H9 (cell line): ENCODE measurements around the gene ARHGAP10. TPM values are rescaled to one million over a fixed set of nuclear protein-coding genes. Genes with fewer than 3 reads are reported as not detected.

Experiments
- DNase-seq: peaks from one replicate; pipeline ENCODE4 v3.0.0-alpha.2; 2017
- H2AFZ ChIP-seq: one replicate; pipeline ENCODE4 v1.6.1; 2013; ENCODE audit warnings: mild to moderate bottlenecking, low read length, control low read depth, moderate library complexity
- H2AK5ac ChIP-seq: 2 replicates; pipeline ENCODE4 v1.6.1; 2013; ENCODE audit warnings: low read length, control low read depth, mixed read lengths; ENCODE audit not compliant: insufficient read length
- H2BK120ac ChIP-seq: one replicate; pipeline ENCODE4 v1.6.1; 2013; ENCODE audit warnings: low read depth, mild to moderate bottlenecking, low read length, control low read depth, inconsistent platforms; ENCODE audit not compliant: poor library complexity, severe bottlenecking
- H2BK12ac ChIP-seq: 2 replicates; pipeline ENCODE4 v1.6.1; 2013; ENCODE audit warnings: low read length, control low read depth, mixed read lengths, low read depth; ENCODE audit not compliant: insufficient read length
- H2BK15ac ChIP-seq: 2 replicates; pipeline ENCODE4 v1.6.1; 2013; ENCODE audit warnings: low read depth, low read length, control low read depth
- H2BK20ac ChIP-seq: one replicate; pipeline ENCODE4 v1.6.1; 2013; ENCODE audit warnings: low read depth, mild to moderate bottlenecking, low read length, control low read depth, inconsistent platforms; ENCODE audit not compliant: poor library complexity, severe bottlenecking
- H2BK5ac ChIP-seq: 2 replicates; pipeline ENCODE4 v1.6.1; 2013; ENCODE audit warnings: low read length, control low read depth, mixed read lengths; ENCODE audit not compliant: insufficient read length
- H3K14ac ChIP-seq: 2 replicates; pipeline ENCODE4 v1.6.1; 2013; ENCODE audit warnings: low read length, control low read depth; ENCODE audit not compliant: insufficient read depth
- H3K18ac ChIP-seq: 2 replicates; pipeline ENCODE4 v1.6.1; 2013; ENCODE audit warnings: low read depth, mild to moderate bottlenecking, mixed read lengths, low read length, control low read depth; ENCODE audit not compliant: insufficient read length
- H3K23ac ChIP-seq: 2 replicates; pipeline ENCODE4 v1.6.1; 2013; ENCODE audit warnings: low read length, control low read depth, mixed read lengths, low read depth; ENCODE audit not compliant: insufficient read length
- H3K23me2 ChIP-seq: 2 replicates; pipeline ENCODE4 v1.6.1; 2013; ENCODE audit warnings: low read depth, mild to moderate bottlenecking, mixed read lengths, low read length, control low read depth; ENCODE audit not compliant: insufficient read length, poor library complexity, severe bottlenecking
- H3K27ac ChIP-seq: 2 replicates; pipeline ENCODE4 v1.5.1; 2013; ENCODE audit warnings: low read length, control low read depth, mixed read lengths, low read depth; ENCODE audit not compliant: insufficient read length
- H3K27me3 ChIP-seq: 2 replicates; pipeline ENCODE4 v1.6.1; 2013; ENCODE audit warnings: low read length, control low read depth, inconsistent platforms; ENCODE audit not compliant: insufficient read depth
- H3K4ac ChIP-seq: 2 replicates; pipeline ENCODE4 v1.6.1; 2013; ENCODE audit warnings: low read depth, mild to moderate bottlenecking, control low read depth, inconsistent platforms, low read length, moderate library complexity
- H3K4me1 ChIP-seq: 2 replicates; pipeline ENCODE4 v1.6.1; 2013; ENCODE audit warnings: low read length, control low read depth, inconsistent platforms; ENCODE audit not compliant: insufficient read depth
- H3K4me2 ChIP-seq: 2 replicates; pipeline ENCODE4 v1.6.1; 2013; ENCODE audit warnings: low read length, control low read depth, mixed read lengths; ENCODE audit not compliant: insufficient read length, insufficient read depth
- H3K56ac ChIP-seq: 2 replicates; pipeline ENCODE4 v1.6.1; 2013; ENCODE audit warnings: low read depth, mild to moderate bottlenecking, mixed read lengths, low read length, control low read depth; ENCODE audit not compliant: insufficient read length
- H3K79me1 ChIP-seq: 2 replicates; pipeline ENCODE4 v1.6.1; 2013; ENCODE audit warnings: low read depth, mild to moderate bottlenecking, moderate library complexity, low read length, control low read depth, inconsistent platforms; ENCODE audit not compliant: insufficient read depth, poor library complexity, severe bottlenecking
- H3K79me2 ChIP-seq: 2 replicates; pipeline ENCODE4 v1.6.1; 2013; ENCODE audit warnings: low read length, control low read depth, inconsistent platforms; ENCODE audit not compliant: insufficient read depth
- H3K9ac ChIP-seq: 2 replicates; pipeline ENCODE4 v1.6.1; 2013; ENCODE audit warnings: low read length, control low read depth, mixed read lengths; ENCODE audit not compliant: insufficient read length; ENCODE audit errors: extremely low read depth
- H3K9me3 ChIP-seq: one replicate; pipeline ENCODE4 v1.6.1; 2013; ENCODE audit warnings: low read depth, low read length, inconsistent platforms; ENCODE audit not compliant: control insufficient read depth
- H3T11ph ChIP-seq: one replicate; pipeline ENCODE4 v1.6.1; 2013; ENCODE audit warnings: mild to moderate bottlenecking, low read length, control low read depth, inconsistent platforms
- H4K20me1 ChIP-seq: one replicate; pipeline ENCODE4 v1.6.1; 2013; ENCODE audit not compliant: control insufficient read depth, insufficient read length, insufficient read depth
- H4K5ac ChIP-seq: 2 replicates; pipeline ENCODE4 v1.6.1; 2013; ENCODE audit warnings: low read depth, mild to moderate bottlenecking, mixed read lengths, low read length, control low read depth; ENCODE audit not compliant: insufficient read length
- H4K8ac ChIP-seq: replicated peaks from 2 replicates; pipeline ENCODE4 v1.6.1; 2013; ENCODE audit warnings: low read length, control low read depth, mixed read lengths, low read depth; ENCODE audit not compliant: insufficient read length
- H4K91ac ChIP-seq: 2 replicates; pipeline ENCODE4 v1.6.1; 2013; ENCODE audit warnings: low read depth, mild to moderate bottlenecking, moderate library complexity, mixed read lengths, low read length, control low read depth; ENCODE audit not compliant: insufficient read length
- H3K27ac Mint-ChIP-seq, 3 experiments: 2 replicates in 2 of 3; 3 replicates in 1 of 3; pipeline ENCODE4 v1.8.0; 2020 to 2021; ENCODE audit warnings: mixed read lengths in 3 of 3, mild to moderate bottlenecking in 1 of 3, moderate library complexity in 1 of 3
- H3K27me3 Mint-ChIP-seq: 2 replicates; pipeline ENCODE4 v1.8.0; 2021; ENCODE audit warnings: low read depth, mild to moderate bottlenecking, moderate library complexity, mixed read lengths
- H3K36me3 Mint-ChIP-seq, 3 experiments: 2 replicates in 2 of 3; 3 replicates in 1 of 3; pipeline ENCODE4 v1.8.0; 2020 to 2021; ENCODE audit warnings: low read depth in 3 of 3, mixed read lengths in 3 of 3; ENCODE audit not compliant: insufficient read depth in 1 of 3
- H3K4me1 Mint-ChIP-seq, 2 experiments: 2 replicates each; pipeline ENCODE4 v1.8.0; 2020; ENCODE audit warnings: mixed read lengths in 2 of 2
- H3K4me3 Mint-ChIP-seq, 2 experiments: 2 replicates in 1 of 2; 3 replicates in 1 of 2; pipeline ENCODE4 v1.8.0; 2020 to 2021; ENCODE audit warnings: mild to moderate bottlenecking in 2 of 2, mixed read lengths in 2 of 2, moderate library complexity in 1 of 2
- H3K9me3 Mint-ChIP-seq, 2 experiments: 2 replicates in 1 of 2; 3 replicates in 1 of 2; pipeline ENCODE4 v1.8.0; 2020; ENCODE audit warnings: mild to moderate bottlenecking in 2 of 2, mixed read lengths in 2 of 2, moderate library complexity in 1 of 2
- CTCF ChIP-seq: fragments of 200-600 bp; sonication (generic); conservative IDR thresholded peaks from 3 replicates; pipeline ENCODE4 v1.8.0; 2021; ENCODE audit warnings: antibody characterized with exemption, mild to moderate bottlenecking
- WGBS: extraction: QIAGEN DNeasy Blood & Tissue Kit; methylation state at CpG from one replicate; pipeline ENCODE4 v1.1.7; 2013; ENCODE audit warnings: missing lambda C conversion rate, low lambda C conversion rate, mixed read lengths; ENCODE audit not compliant: insufficient read length; ENCODE audit errors: extremely low coverage; 5-methylcytosine and 5-hydroxymethylcytosine counted together
- total RNA-seq: library from RNA; stranded (reverse); gene quantifications from 2 replicates; pipeline ENCODE4 v1.2.1, GENCODE V29; 2021

ARHGAP10 gene
- total RNA-seq, 1 experiment from 2014 or later = 7.8 TPM

- Histone ChIP-seq H3K14ac (no peak overlapping the region), H4K8ac (no peak overlapping the region), H2AK5ac (no peak overlapping the region), H3K9me3 (no peaks in the 10 kb centered on the region), H2BK15ac (no peak overlapping the region), H3K79me1 (no peaks in the 10 kb centered on the region), H3K4me1 (peaks cover 6% of the 10 kb centered on the region), H3K79me2 (no peaks in the 10 kb centered on the region), H3K9ac (no peak overlapping the region), H2AFZ (no peak overlapping the region), H2BK5ac (no peak overlapping the region), H3K23me2 (no peaks in the 10 kb centered on the region), H3K56ac (no peak overlapping the region), H3K27me3 (no peaks in the 10 kb centered on the region), H3K23ac (no peak overlapping the region), H4K20me1 (no peaks in the 10 kb centered on the region), H3K4ac (no peak overlapping the region), H4K5ac (no peak overlapping the region), H3K27ac (no peak overlapping the region), H2BK12ac (no peak overlapping the region), H3K18ac (no peak overlapping the region), H2BK20ac (no peak overlapping the region), H2BK120ac (no peak overlapping the region), H3K4me2 (no peak overlapping the region), H4K91ac (no peak overlapping the region), H3T11ph (no peak overlapping the region)
- Mint-ChIP-seq H3K9me3 (no peaks in the 10 kb centered on the region), H3K27ac (0 out of 7 replicates have a peak overlapping the region, but pooled peaks of 1 of the 3 experiments have one; percentile 20), H3K27me3 (no peaks in the 10 kb centered on the region), H3K4me3 (no peak overlapping the region), H3K4me1 (peaks cover 14 to 21% of the 10 kb centered on the region in 2 experiments), H3K36me3 (no peaks in the 10 kb centered on the region; a peak in 1 of 7 replicates)
- no peak for TF ChIP-seq CTCF
- no CpG with 5 or more reads among the region's 1 CpG for WGBS
- no peak for DNase-seq
Observed at GRCh38 chr4:147756417-147756816, 24.5 kb downstream of the ARHGAP10 start.
